HL-60/S4 (cell line): ENCODE measurements around the gene SIX5.
"Not testable (repeated sequence)": the region's sequence is repeated elsewhere in the genome, so short reads cannot be mapped to it uniquely, and the experiment has no call there.

Experiments used
- in situ Hi-C: fragments of 300-500 bp; cut with MboI; formaldehyde crosslinking; loops from 2 replicates; pipeline ENCODE4 v1.14.3; 2022; ENCODE audit warnings: low sequenced_read_pairs

The SIX5 gene

GRCh38 chr19:45768984-45769782, at the start of gene SIX5:
TSS of gene SIX5 (minus strand) at chr19:45769252. CDS start at chr19:45768844, 408 bp downstream.
- in situ Hi-C loops, result no loop called here

- in situ Hi-C loops, result no loop called here
Measured at GRCh38 chr19:45817725-45818301, 48.8 kb upstream of the SIX5 start.

DNA sequence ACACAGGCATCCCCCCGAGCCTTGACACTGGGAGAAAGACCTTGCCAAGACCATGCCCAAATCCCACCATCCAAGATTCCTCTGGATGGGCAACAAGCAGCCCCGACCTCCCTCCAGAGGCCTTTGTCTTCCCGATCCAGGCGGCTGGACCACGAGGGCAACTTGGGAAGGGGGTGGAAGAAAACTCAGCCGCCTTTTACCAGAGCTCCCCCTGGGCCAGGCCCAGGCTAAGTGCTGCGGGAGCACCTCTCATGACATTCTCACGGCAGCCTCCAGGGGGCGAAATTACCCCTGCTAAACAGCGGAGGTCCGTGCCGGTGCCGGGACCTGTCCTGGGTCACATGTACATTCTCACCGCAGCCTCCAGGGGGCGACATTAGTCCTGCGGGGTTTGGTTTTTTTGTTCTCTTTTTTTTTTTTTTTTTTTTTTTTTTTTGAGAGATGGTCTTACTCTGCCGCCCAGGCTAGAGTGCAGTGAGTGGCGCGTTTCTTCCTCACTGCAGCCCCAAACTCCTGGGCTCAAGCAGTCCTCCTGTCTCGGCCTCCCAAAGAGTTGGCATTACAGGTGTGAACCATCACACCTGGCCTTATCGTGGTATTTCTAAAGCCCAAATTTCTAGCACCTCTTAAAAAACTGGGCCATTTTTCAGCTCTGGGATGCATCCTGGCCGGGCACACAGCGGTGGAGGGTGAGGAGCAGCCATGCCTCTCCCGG, 48.1 kb upstream of the SIX5 start:
- in situ Hi-C loops, result no loop called here

GRCh38 chr19:45816236-45817009, 47.4 kb upstream of the SIX5 start:
- in situ Hi-C loops, result no loop called here

DNA sequence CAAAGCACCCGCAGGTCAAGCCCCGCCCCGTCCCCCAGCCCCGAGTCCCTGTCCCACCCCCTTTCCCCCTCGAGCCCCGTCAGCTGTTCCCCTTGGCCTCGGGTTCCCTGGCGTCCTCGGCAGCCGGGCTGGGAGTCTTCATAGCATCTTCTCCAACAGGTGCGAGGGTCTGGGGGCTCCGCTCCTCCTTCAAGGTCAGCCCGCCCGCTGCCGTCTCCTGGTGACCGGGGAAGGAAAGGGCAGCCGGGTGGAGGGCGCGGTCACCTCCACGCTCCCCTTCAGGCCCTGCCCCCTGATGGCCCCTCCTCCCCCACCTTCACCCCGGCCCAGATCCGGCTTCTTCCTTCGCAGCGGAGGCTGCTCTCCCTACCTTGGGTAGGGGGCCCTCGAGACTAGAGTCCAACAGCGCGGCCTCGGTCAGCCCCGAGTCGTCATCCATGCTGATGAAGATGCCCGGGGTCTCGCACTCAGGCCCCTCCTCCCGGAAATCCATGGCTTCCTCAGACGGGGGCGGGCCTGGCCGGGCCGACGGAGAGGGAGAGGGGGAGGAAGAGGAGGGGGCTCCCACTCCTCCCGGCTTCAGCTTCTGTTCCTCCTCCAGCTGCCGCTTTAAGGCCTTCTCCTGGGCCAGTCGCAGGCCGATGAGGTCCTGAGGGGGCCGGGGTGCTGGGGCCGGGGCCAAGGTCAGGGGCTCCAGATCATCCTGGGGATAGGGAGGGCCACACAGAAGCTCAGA, 46.6 kb upstream of the SIX5 start:
- in situ Hi-C loops, result no loop called here

DNA sequence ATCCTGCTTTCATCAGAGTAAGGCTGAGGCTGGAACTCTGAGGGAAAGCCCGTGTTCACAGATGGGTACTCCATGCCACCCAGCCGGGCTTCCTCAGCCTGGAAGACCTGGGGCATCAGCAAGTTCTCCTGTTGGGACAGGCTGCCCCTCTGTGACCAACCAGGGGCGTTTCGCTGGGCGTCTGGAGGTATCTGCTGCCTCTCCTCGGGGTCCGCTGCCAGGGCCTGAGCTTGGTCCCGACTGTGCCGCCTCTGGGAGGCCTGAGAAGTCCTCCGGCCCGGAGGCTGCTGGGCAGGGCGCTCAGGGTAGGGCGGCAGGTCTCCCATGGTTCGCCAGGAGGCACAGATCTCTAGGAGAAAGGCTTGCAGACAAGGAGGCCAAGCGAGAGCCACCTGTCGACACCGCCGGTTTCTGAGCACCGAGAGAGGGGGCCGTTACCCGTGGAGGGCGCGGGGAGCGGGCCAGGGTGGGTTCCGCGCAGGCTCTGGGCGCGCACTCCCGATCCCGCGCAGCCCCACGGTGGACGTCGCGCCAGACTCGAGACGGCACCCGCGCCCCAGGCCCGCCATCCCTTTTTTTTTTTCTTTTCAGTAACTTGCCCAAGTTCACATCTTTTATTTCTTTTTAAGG, 45.9 kb upstream of the SIX5 start, which contains the start of gene RSPH6A:
Gene RSPH6A (minus strand): TSS at position 458 of the 630 bp plus-strand sequence. CDS start 132 bp downstream, at position 326.
- in situ Hi-C loops, result no loop called here

DNA sequence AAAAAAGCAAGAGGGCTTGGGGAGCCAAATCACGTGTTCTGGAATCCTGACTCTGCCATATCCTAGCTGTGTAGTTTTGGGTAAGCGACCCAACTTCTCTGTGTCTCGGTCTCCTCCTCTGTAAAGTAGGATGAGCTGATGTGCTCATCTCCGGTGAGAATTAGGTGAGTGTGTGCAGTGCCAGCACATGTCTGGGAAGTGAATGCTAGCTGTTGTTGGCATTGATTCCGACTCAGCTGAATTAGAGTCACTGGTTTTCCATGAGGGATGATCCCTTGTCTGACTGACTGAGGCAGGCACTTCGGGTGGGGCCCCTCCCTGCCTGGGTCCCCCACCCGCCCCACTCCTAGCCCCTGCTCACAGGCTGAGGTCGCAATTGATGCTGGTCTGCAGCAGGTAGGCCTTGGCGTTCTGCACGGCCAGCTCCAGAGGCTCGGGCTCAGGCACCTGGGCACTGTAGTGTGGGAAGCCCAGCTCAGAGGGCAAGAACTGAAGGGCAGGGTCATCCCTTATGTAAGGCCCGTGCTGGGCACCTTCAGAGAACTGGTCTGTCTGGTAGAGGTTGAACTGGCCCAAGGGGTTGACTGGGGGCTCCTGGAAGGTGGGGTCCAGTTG, 45.2 kb upstream of the SIX5 start:
- in situ Hi-C loops, result no loop called here

DNA sequence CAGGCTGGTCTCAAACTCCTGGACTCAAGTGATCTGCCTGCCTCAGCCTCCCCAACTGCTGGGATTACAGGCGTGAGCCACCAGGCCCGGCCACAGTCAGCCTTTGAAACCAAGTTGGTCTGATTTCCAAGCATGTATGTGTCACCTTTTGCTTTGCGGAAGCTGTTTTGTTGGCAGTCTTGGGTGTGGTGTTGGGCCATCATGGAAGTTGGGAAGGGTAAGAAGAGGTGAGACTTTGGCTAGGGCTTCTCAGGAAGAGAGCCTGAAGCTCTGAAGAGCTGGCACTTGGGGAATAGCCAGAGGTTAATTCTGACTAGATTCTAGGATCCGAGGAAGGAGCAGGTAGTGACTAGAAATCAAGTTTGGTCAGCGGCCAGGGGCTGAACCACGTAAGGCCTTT, 43.2 kb upstream of the SIX5 start:
- in situ Hi-C loops, result no loop called here

- in situ Hi-C loops, result no loop called here
Measured at GRCh38 chr19:45809643-45810159, 40.6 kb upstream of the SIX5 start.

- in situ Hi-C loops, result no loop called here
Measured at GRCh38 chr19:45805719-45806118, 36.7 kb upstream of the SIX5 start.

- in situ Hi-C loops, result no loop called here
Measured at GRCh38 chr19:45804959-45805230, 35.8 kb upstream of the SIX5 start.

DNA sequence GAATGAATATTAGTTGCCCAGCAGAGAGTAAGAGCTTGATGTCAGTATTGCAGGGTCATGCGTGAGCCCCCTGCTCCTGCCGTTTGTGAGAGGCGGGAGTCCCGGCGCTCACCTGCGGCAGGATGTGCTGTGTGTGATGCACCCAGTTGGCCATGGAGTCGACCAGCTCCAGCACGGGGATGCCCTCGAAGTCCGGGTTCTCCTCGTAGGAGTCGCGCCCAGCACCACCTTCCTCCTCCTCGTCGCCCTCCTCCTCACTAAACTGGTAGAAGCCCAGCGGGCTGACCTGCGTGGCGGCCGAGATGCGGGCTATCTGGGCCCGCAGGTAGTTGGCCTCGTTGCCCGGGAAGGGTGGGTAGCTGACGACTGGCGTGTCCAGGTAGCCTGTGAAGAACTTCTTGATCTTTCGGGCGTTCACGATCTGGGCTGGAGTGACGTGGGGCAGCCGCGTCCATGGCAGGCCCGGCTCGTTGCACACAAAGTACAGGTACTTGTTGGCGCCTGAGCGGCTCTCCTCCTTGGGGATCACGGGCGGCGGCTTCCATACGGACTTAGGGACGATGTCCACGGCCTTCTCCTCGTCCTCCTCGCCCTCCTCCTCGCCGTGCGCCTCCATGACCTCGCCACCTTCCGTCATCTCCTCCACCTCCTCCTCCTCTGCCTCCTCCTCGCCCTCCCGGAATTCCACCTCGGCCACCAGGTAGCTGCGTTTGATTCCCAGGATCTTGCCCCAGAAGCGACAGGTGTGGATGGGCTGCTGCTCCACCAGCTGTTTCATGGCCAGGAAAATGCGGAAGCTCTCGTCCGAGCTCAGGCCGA, 35.3 kb upstream of the SIX5 start:
- in situ Hi-C loops, result no loop called here

- in situ Hi-C loops, result no loop called here
Measured at GRCh38 chr19:45801603-45802175, 32.6 kb upstream of the SIX5 start.

- in situ Hi-C loops, result no loop called here
Measured at GRCh38 chr19:45800070-45800553, 31.1 kb upstream of the SIX5 start.

GRCh38 chr19:45799541-45799940, 30.5 kb upstream of the SIX5 start:
- in situ Hi-C loops, result not testable (repeated sequence)

DNA sequence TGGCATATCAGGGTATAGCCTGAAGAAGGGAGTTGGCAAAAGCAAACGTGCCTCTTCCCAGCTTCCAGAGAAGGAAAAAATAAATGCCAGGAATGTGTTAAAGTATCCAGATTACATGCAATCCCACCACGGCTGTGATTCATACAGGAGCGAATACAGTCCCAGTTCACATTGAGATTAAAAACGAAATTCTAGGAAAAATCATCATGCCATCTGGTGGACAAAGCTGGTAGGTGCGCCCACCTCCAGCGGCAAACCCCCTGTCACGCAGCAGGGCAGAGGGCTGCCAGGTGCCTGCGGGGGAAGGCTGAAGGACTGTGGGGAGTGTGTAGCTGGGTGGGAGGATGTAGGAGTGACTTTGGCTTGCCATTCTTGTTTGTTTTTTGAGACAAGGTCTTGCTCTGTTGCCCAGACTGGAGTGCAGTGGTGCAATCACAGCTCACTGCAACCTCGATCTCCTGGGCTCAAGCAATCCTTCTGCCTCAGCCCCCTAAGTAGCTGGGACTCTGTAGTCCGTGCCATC, 30.0 kb upstream of the SIX5 start:
- in situ Hi-C loops, result no loop called here

GRCh38 chr19:45794627-45795026, 25.6 kb upstream of the SIX5 start:
- in situ Hi-C loops, result no loop called here

DNA sequence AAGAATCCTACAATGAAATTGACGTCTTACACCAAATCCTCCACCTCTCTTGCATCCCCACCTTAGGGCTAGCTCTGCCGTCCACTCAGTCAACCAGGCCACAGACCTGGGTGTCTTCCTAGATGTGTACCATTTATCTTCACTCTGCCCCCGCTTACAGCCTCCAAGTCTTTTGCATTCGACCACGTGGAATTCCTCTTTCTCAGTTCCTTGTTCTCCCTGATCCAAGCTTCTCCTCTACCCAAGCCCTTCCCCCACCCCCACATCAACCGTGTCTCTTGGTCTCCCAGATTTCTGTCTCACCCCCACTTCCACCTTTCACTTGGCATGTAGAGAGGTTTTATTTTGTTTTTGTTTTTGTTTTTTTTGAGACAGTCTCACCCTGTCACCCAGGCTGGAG, 24.8 kb upstream of the SIX5 start:
- in situ Hi-C loops, result no loop called here
